ENCODE data around the gene IMMP2L. TPM values are rescaled to one million over a fixed set of nuclear protein-coding genes. Genes with fewer than 3 reads are reported as not detected.
A peak's percentile ranks its signal among the peaks of the same experiment; 100 is the strongest.

IMMP2L gene
- total RNA-seq, 1 donor from 2014 or later: 59.6 TPM

GRCh38 chr7:111067251-111067650 is 495.0 kb downstream of the IMMP2L start:
- no peak overlapping the region for H3K4me3 Mint-ChIP-seq
- H3K27me3 Mint-ChIP-seq (ENCODE audit: low read depth): no peaks in the 10 kb centered on the region
- H3K27ac Mint-ChIP-seq: no peak overlapping the region
- DNase-seq (ENCODE audit: low spot score in 2 of 2, unreplicated experiment in 2 of 2): no peak
- peaks cover 26% of the 10 kb centered on the region for H3K36me3 Mint-ChIP-seq
- no peak for TF ChIP-seq CTCF (IDR thresholded peaks at IDR 0.05; ENCODE audit: unreplicated experiment)
- H3K4me1 Mint-ChIP-seq: peaks cover 24% of the 10 kb centered on the region
- H3K9me3 Mint-ChIP-seq: peaks cover 30% of the 10 kb centered on the region

- no peak for TF ChIP-seq CTCF (IDR thresholded peaks at IDR 0.05; ENCODE audit: unreplicated experiment)
- no peak for DNase-seq (ENCODE audit: low spot score in 2 of 2, unreplicated experiment in 2 of 2)
- Mint-ChIP-seq H3K4me3 (no peak overlapping the region), H3K9me3 (peaks cover 36% of the 10 kb centered on the region), H3K27ac (no peak overlapping the region), H3K4me1 (peaks cover 18% of the 10 kb centered on the region), H3K36me3 (peaks cover 32% of the 10 kb centered on the region), H3K27me3 (ENCODE audit: low read depth) (no peaks in the 10 kb centered on the region)
Observed at GRCh38 chr7:111063166-111063565, 499.1 kb downstream of the IMMP2L start.

- Mint-ChIP-seq H3K4me3 (no peak overlapping the region), H3K27ac (no peak overlapping the region), H3K4me1 (peaks cover 12% of the 10 kb centered on the region), H3K27me3 (ENCODE audit: low read depth) (no peaks in the 10 kb centered on the region), H3K9me3 (peaks cover 24% of the 10 kb centered on the region), H3K36me3 (peaks cover 24% of the 10 kb centered on the region)
- no peak for TF ChIP-seq CTCF (IDR thresholded peaks at IDR 0.05; ENCODE audit: unreplicated experiment)
- DNase-seq (ENCODE audit: low spot score in 2 of 2, unreplicated experiment in 2 of 2): no peak
Observed at GRCh38 chr7:111059833-111060232, 502.5 kb downstream of the IMMP2L start.

GRCh38 chr7:111057066-111057465 is 505.2 kb downstream of the IMMP2L start:
- Mint-ChIP-seq H3K27me3 (ENCODE audit: low read depth) (no peaks in the 10 kb centered on the region), H3K27ac (no peak overlapping the region), H3K36me3 (peaks cover 4% of the 10 kb centered on the region), H3K4me1 (peaks cover 21% of the 10 kb centered on the region), H3K9me3 (peaks cover 6% of the 10 kb centered on the region), H3K4me3 (no peak overlapping the region)
- no peak for TF ChIP-seq CTCF (IDR thresholded peaks at IDR 0.05; ENCODE audit: unreplicated experiment)
- no peak for DNase-seq (ENCODE audit: low spot score in 2 of 2, unreplicated experiment in 2 of 2)

- no peak overlapping the region for H3K27ac Mint-ChIP-seq
- H3K4me1 Mint-ChIP-seq: peaks cover 21% of the 10 kb centered on the region
- TF ChIP-seq CTCF (IDR thresholded peaks at IDR 0.05; ENCODE audit: unreplicated experiment): no peak
Observed at GRCh38 chr7:111056371-111056770, 505.9 kb downstream of the IMMP2L start.

GRCh38 chr7:111053035-111053434 is 509.3 kb downstream of the IMMP2L start:
- Mint-ChIP-seq H3K9me3 (no peaks in the 10 kb centered on the region), H3K4me3 (no peak overlapping the region), H3K27ac (peak overlapping the region; percentile 43), H3K36me3 (no peaks in the 10 kb centered on the region), H3K4me1 (peaks cover 14% of the 10 kb centered on the region), H3K27me3 (ENCODE audit: low read depth) (no peaks in the 10 kb centered on the region)
- DNase-seq (ENCODE audit: low spot score in 2 of 2, unreplicated experiment in 2 of 2): no peak
- TF ChIP-seq CTCF (IDR thresholded peaks at IDR 0.05; ENCODE audit: unreplicated experiment): no peak

More at GRCh38 chr7:111056371-111056770, 505.9 kb downstream of the IMMP2L start:
- no peaks in the 10 kb centered on the region for H3K27me3 Mint-ChIP-seq (ENCODE audit: low read depth)
- H3K9me3 Mint-ChIP-seq: no peaks in the 10 kb centered on the region
- H3K4me3 Mint-ChIP-seq: no peak overlapping the region
- DNase-seq (ENCODE audit: low spot score in 2 of 2, unreplicated experiment in 2 of 2): no peak
- H3K36me3 Mint-ChIP-seq: no peaks in the 10 kb centered on the region

All from mesothelial cell of epicardium (in vitro differentiated cells).